Measurements from ENCODE around the gene GRID2.

The GRID2 gene

DNA sequence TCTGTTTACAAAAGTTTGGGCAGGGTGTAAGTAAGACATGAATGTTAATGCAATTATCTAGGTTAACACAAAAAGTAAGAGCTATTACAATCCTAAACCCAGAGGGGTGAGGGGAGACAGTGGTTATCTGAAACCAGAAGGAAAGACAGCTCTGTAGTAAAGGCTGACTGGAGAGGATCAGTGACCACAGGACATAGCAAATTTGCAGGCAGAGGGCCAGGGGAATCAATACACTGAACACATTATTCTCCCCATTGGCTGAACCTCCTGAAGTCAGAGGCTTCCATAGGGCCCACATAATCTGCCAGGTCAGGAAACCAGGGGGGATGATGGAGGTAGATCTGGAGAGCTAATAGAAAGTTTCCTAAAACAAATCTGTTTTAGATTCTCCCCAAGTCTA lies 835.4 kb downstream of the GRID2 start:
- DNase-seq (ENCODE audit: low read depth) = no peak
- no peak overlapping the region for H3K4me3 ChIP-seq (ENCODE audit: low read length)
- TF ChIP-seq, protein P1, sequence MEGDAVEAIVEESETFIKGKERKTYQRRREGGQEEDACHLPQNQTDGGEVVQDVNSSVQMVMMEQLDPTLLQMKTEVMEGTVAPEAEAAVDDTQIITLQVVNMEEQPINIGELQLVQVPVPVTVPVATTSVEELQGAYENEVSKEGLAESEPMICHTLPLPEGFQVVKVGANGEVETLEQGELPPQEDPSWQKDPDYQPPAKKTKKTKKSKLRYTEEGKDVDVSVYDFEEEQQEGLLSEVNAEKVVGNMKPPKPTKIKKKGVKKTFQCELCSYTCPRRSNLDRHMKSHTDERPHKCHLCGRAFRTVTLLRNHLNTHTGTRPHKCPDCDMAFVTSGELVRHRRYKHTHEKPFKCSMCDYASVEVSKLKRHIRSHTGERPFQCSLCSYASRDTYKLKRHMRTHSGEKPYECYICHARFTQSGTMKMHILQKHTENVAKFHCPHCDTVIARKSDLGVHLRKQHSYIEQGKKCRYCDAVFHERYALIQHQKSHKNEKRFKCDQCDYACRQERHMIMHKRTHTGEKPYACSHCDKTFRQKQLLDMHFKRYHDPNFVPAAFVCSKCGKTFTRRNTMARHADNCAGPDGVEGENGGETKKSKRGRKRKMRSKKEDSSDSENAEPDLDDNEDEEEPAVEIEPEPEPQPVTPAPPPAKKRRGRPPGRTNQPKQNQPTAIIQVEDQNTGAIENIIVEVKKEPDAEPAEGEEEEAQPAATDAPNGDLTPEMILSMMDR (IDR thresholded peaks at IDR 0.05; ENCODE audit: insufficient read depth, low read depth, low read length, missing control alignments) = no peak

DNA sequence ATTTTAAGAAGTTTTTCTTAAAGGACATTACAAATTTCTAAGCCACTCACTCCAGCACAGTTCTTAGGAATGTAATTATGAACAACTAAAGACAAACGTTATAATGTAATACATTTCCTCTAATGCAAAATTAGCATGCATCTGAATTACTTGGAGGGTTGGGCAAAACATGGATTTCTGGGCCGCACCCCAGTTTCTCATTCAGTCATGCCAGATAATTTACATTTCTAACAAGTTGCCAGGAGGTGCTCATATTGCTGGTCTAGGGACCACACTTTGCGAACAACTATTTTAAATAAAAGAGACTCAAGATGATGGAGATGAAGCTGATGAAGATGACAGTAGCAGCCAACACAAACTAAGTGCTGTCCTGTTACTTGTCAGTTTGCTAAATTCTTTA lies 840.1 kb downstream of the GRID2 start:
- no peak overlapping the region for H3K4me3 ChIP-seq (ENCODE audit: low read length)
- TF ChIP-seq, protein P1 (IDR thresholded peaks at IDR 0.05; ENCODE audit: insufficient read depth, low read depth, low read length, missing control alignments) = no peak

DNA sequence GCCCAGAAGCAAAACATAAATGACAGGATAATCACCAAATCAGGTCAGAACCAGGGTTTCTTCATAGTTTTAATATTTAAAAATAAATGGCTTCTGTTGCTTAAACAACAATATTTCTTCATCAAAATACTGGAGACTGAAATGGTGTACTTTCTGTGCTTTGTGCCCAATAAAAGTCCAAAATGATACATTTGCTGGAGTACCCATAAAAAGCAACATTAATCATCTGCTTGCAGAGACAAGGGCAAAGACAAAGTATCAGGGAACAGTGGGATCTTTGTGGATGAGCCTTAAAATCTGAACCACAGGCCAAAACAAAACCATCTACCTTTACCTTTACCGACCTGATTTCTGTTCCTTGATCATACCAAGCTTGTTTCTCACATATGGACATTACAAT lies 840.9 kb downstream of the GRID2 start:
- no peak overlapping the region for H3K4me3 ChIP-seq (ENCODE audit: low read length)
- TF ChIP-seq, protein P1 (IDR thresholded peaks at IDR 0.05; ENCODE audit: insufficient read depth, low read depth, low read length, missing control alignments) = no peak

More for the DNA sequence above, 840.1 kb downstream of the GRID2 start:
- DNase-seq (ENCODE audit: low read depth) = no peak

DNA sequence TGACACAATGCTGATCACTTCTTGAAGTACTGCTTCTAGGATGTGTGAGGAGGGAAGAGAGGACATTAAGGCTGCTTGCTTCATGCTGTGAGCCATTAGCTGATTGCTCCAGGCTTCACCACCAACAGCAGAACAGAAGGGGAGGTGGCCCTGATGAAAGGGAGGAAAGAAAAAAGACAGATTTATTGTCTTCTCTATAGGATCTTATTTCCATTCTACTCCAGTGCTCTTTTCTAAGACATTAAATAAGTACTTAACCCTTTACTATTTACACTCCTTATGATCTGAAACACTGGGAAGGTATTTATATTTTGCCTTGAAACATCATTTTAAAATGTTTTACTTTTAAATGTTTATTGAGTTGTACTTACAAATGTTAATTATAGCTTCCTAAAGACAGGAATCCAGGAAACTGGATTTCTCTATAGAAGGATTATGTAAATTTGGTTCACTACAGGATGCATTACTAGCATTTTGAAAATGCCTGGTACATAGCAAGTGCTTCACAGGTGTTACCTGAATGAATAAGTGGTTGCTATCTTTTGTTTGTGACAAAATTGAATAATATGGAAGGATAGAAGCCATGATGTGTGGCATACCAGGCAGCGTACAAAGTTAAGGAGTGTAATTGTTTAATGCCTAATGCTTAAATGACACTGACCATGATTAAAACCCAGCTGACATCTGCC lies 843.9 kb downstream of the GRID2 start:
- no peak overlapping the region for H3K4me3 ChIP-seq (ENCODE audit: low read length)
- TF ChIP-seq, protein P1 (IDR thresholded peaks at IDR 0.05; ENCODE audit: insufficient read depth, low read depth, low read length, missing control alignments) = no peak
- DNase-seq (ENCODE audit: low read depth) = no peak

More for the DNA sequence above, 840.9 kb downstream of the GRID2 start:
- DNase-seq (ENCODE audit: low read depth) = no peak

DNA sequence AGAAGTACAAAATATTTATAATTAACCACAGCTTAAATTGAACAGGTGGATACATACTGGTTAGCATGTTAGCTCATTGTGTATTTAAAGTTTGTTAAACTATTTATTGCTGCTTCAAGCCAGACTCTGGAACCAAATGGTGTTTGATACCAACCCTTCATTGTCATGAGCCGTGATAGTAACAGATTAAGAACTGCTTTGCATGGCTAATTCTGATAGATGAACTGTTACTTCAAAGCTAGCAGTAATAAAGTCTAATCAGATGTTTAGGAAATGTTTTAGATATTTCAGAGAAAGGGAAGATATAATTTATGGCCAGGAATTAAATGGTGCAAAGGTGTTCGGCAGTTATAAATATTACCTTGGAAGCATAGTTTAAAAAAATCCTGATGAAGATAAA lies 848.7 kb downstream of the GRID2 start:
- H3K4me3 ChIP-seq (ENCODE audit: low read length) = no peak overlapping the region
- TF ChIP-seq, protein P1 (IDR thresholded peaks at IDR 0.05; ENCODE audit: insufficient read depth, low read depth, low read length, missing control alignments) = no peak

DNA sequence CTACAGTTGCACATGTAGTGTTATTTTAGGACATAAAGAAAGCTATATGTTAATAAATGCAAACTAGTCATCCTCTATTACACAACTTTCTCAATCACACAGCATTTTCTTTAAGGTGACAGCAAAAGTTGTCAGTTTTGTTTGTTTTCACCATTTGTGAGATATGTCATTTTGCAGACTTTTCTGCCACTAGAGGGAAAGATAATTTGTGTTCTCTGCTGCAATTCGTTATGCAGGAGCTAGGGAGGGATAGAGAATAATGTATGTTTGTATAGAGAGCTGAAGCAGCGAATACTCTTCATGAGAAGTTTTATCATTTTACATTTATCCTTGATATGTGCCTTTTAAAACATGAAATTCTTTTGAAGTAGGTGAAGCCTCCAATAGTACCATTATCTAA lies 854.2 kb downstream of the GRID2 start:
- DNase-seq (ENCODE audit: low read depth) = peak; percentile 12
- H3K4me3 ChIP-seq (ENCODE audit: low read length) = no peak overlapping the region
- TF ChIP-seq, protein P1 (IDR thresholded peaks at IDR 0.05; ENCODE audit: insufficient read depth, low read depth, low read length, missing control alignments) = peak; percentile 66

More for the DNA sequence above, 848.7 kb downstream of the GRID2 start:
- no peak for DNase-seq (ENCODE audit: low read depth)

DNA sequence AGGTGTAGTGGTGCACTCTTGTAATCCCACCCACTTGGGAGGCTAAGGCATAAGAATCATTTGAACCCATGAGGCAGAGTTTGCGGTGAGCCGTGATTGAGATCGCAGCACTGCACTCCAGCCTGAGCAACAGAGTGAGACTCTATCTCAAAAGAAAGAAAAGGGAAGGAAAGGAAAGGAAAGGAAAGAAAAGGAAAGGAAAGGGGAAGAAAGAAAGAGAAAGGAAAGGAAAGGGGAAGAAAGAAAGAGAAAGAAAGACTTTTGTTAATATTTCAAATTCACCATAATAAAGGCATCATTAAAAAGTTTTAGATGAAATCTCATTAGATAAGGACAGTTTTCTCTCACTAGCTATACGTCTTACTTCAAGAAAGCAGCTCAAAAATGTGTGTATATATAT lies 864.3 kb downstream of the GRID2 start:
- no peak overlapping the region for H3K4me3 ChIP-seq (ENCODE audit: low read length)
- TF ChIP-seq, protein P1 (IDR thresholded peaks at IDR 0.05; ENCODE audit: insufficient read depth, low read depth, low read length, missing control alignments) = no peak
- DNase-seq (ENCODE audit: low read depth) = no peak
